HuH-7.5 (cell line): ENCODE data around the gene SDK1.

ENCODE experiments used
- DNase-seq: peaks from one replicate; pipeline ENCODE4 v3.0.0; 2011; ENCODE audit warnings: low spot score

SDK1 gene

DNA sequence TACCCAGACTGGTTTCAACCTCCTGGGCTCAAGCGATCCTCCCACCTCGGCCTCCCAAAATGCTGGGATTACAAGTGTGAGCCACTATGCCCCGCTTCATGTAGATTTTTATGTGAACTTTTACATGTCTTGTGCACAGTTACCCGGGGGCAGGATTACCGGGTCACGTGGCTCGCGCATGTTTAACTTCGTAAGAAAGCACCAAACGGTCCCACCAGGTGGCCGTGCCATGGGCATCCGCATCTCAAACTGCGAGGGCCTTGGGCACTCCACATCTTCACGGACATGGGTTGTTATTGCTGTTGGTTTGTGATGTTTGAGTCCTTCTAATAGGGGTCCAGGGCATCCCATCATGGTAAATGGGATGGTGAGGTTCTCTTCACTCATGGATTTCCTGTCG lies 744.4 kb downstream of the SDK1 start:
- no peak for DNase-seq

DNA sequence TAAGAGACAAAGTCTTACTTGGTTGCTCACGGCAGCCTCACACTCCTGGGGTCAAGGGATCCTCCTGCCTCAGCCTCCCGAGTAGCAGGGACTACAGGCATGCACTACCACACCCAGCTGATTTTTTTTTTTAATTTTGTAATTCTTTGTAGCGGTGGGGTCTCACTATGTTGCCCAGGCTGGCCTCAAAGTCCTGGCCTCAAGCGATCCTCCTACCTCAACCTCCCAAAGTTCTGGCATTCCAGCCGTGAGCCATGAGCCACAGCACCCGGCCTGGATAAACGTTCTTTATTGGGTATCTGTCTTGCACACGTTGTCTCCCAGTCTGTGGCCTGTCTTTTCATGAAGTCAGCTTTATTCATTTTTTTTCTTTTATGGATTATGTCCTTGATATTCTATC lies 744.9 kb downstream of the SDK1 start:
- DNase-seq: no peak

DNA sequence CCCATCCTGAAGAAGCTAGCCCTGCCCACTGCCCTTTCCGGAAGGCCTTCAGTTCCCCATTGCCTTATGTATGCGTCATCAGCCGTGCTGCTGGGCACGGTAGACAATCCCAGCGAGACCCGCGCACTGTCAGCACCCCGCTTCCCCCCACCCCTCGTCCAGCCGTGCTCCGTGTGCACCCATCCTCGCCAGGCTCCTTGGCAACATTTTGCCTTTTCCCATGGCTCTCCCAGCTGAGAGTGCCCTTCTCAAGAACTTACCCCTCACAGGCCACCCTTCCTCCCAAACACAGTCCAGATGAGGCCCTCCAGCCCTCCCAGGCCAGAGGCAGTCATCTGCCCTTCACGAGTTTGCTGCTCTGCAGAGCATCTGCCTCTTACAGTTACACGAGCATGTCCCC lies 747.3 kb downstream of the SDK1 start:
- no peak for DNase-seq

- DNase-seq: no peak
These were observed 748.1 kb downstream of the SDK1 start for GRCh38 chr7:4049202-4049601.

- DNase-seq: no peak
These were observed 749.1 kb downstream of the SDK1 start for GRCh38 chr7:4050126-4050660.

GRCh38 chr7:4051696-4052095 lies 750.6 kb downstream of the SDK1 start:
- no peak for DNase-seq

DNA sequence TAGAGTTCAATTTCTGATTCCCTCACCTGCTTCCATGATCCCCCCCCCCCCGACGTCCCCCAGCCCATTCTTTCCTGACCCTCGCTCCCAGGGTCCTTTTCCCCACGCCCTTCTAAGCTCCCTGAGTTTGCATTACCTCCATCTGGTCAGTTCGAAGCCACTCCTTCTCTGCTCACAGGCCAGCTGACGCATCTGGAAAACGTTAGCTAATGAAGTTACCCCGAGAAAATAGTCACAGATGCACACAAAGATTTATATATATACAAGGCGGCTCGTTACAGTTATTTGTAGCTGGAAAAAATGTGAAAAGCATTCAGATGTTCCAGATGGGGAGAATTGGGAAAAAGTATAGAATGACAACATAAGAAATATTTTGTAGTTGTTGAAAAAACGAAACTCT lies 751.1 kb downstream of the SDK1 start:
- no peak for DNase-seq

DNA sequence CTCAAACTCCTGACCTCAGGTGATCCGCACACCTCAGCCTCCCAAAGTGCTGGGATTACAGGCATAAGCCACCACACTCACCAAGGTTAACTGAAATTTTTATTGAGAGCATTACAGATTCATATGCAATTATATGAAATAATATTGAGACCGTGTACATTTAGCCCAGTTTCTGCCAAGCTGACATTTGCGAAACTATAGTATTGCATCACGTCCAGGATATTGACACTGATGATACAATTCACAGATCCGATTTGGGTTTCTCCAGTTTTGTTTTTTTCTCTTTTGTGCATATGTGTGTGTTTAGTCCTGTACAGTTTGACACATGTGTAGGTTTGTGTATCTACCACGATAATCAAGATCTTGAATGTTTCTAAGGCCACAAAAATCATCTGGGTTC lies 753.1 kb downstream of the SDK1 start:
- DNase-seq: no peak

- DNase-seq: no peak
These were observed 755.7 kb downstream of the SDK1 start for GRCh38 chr7:4056552-4057288.

DNA sequence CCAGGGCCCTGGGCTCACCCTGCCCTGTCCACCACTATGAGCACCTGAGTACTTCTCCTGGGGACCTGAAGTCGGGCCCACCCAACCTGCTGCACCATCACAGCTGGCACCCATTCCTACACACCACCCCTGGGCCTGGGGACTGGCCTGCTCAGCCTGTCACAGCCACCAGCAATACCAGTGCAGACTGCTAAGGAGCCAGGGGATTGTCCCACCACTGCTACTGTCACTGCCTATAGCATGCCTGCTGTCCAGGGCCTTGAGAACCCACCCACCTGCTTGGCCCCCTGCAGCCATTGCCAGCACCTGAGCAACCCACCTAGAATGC lies 756.2 kb downstream of the SDK1 start:
- no peak for DNase-seq

GRCh38 chr7:4058158-4058557 lies 757.1 kb downstream of the SDK1 start:
- no peak for DNase-seq

- no peak for DNase-seq
These were observed 764.1 kb downstream of the SDK1 start for GRCh38 chr7:4065190-4065589.

DNA sequence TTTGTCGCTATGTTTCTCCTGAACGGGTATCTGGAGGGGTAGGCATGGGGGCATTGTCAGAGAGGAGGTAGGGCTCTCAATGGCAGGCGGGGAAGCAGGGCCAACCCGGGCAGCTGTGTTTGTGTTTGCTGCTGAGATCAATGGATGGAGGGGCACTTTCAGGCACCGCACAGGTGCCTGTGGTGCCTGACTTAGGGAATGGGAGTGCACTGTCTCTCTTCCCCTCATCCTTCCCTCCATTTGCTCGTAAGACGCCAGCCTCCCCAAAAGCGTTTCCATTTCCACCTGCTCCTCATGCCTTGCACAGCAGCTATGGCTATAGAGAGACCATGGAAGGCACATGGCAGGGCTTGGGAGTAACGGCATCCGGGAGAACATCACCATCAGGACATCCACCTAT lies 765.2 kb downstream of the SDK1 start:
- DNase-seq: no peak

GRCh38 chr7:4066626-4067475 lies 765.8 kb downstream of the SDK1 start:
- no peak for DNase-seq

GRCh38 chr7:4067476-4067760 lies 766.4 kb downstream of the SDK1 start:
- no peak for DNase-seq

DNA sequence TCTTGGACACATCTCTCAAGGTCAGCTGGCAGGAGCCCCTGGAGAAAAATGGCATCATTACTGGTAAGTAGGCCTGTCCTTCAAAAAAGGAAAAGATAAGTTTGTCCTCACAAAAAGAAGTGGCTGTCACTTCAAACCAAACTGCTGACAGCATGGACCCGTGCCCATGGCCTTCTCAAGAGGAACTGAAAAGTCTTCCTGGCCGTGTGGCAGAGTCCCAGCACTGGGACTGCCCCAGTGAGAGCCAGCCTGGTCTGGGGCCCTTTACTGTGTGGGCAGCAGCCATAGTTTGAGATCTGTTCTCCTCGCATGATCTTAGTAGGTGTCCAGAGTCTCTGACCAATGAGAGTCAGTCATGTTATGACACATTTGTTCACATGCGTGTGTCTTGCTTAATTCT lies 766.8 kb downstream of the SDK1 start:
- DNase-seq: no peak

DNA sequence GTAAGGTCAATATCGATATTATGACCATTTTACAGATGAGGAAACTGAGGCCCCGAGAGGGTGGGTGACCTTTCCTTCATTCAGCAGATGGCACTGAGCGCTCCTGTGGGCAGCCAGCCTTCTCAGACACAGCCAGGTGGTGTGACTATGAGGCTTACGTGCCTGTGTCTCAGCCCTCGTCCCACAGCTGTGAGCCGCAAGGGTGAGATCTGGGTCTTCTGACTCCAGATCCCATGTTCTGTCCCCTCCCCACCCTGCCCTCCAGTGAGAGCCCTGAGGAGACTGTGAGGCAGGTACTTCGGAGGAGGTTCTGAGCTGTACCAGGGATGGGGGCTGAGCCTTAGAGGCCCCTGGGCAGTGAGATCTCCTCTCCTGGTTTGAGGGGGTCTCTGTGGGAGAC lies 767.2 kb downstream of the SDK1 start:
- DNase-seq: no peak

DNA sequence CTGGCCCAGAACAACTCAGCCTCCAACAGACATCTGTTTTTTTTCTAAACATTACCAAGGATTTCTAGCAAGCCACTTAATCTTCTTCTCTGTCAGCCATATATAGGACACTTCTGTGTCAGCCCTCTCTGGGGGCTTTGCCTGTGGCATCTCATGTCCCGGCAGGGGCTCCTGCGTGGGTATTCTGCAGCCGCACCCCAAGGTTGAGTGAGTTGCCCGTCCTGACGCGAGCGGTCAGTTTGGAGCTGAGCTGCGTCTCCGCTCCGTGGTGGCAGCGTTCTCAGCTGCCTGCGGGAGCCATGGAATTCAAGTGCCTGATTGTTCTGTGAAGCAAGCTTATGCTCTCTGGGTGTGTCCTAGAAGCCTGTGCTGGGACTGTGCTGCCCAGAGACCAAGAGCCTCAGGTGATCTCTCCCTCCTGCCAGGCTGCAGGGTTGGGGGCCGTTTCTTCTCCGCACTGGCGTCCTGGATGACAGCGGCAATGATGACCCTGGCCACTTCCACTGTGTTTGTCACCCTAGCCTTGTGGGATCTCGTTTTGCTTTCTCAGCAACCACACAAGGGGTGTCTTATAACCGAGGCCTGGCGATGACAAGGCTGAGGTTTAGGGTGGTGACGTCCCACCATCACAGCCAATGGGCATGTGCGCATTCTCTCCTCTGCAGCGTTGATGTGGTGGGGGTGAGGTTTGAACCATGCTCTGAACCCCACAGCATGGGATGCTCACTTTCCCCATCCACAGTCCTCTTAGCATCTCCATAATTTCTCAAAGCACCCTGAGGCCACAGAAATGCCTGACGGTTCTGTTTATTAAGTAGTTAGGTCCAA lies 768.4 kb downstream of the SDK1 start:
- DNase-seq: no peak

DNA sequence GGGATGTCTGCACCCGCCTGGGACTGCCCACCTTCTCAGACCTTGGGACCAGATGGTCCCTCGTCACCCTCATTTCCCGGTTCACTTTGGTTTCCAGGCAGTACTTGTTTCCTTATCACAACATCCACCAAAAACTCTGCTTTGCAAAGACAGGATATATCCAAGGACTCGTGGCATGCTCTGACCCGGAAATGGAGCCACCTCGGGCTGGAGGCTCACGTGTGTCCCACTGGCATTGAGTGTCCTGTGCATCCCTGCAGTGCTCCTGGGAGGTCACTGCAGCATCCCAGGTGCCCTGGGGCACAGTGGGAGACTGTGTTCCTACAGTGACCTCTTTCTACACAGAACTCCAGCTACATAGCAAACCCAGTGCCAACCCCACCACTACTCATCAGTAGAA lies 769.2 kb downstream of the SDK1 start:
- DNase-seq: no peak

DNA sequence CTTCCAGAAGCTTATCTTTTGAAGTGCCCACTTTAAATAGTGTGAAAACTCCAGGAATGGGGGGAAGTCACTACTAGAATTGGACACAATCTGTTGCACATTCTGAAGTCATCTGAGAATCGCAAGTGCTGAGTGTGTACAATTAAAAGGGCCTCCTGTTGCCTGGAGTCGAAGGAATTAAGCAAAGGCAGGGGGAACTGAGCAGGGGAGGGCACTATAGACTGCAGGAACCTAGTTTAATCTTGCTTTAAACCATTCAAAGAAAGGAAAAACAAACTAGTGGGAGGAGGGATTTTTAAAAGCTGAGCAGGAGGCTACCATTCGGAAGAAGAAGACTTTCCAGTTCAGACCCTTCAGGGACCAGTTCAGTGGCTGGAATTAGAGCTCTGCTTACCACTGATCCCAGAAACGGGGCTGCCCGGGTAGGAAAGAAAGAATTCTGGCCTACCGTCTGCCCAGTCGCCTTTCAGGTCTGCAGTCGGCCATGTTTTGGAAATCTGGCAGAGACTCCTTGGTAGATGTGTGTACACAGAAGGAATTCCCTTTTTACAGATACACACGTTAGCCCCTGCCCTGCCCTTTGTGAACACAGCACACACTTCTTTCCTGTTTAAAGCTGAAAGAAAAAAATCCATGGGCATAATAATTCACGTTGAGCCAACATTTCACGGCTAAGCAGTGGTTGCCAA lies 770.5 kb downstream of the SDK1 start:
- no peak for DNase-seq

DNA sequence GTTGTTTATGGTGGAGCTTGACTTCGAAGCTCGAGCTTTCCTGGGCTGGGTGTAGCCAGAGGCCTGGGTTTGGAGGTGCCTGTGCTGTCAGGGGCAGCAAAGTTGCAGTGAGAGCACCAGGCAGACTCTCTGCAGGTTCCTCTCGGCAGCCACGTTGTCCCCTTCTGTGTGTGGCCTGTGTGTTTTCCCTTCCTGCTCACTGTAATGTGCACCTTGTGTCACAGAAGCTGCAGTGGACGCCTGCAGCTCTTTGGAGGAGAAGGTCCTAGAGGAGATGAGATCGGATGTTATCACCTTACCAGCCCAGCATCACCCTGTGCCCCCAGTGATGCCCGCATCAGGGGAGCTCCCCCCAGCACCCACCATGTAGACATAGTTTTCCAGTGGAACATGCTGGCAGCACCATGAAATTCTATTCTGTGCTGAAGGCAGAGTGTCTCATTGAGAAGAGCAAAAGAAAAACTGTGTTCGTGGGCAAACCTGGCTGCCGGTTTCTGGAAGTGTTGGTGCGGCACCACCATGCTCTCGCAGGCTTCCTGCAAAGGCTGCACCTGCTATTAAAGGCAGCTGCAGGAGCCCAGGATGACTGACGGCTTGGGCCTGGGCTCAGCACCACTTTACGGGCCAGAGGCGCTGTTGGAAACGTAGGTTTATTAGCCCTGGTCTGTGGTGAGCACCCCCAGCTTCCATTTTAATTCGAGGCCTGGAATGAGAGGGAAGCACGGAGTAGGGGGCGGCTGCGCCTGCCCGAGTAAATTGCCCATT lies 771.3 kb downstream of the SDK1 start:
- DNase-seq: no peak

- no peak for DNase-seq
These were observed 772.0 kb downstream of the SDK1 start for GRCh38 chr7:4073052-4073451.
